Esophagus (tissue), 2 donors: ENCODE results near the gene HDAC5. TPM values are rescaled to one million over a fixed set of nuclear protein-coding genes. Genes with fewer than 3 reads are reported as not detected.
"Not testable (repeated sequence)": the region's sequence is repeated elsewhere in the genome, so short reads cannot be mapped to it uniquely, and the experiment has no call there.

Experiments
- H3K27ac ChIP-seq, 2 donors: one replicate each; pipeline ENCODE4 v1.5.1; 2013; ENCODE audit warnings: low read depth in 2 of 2, mild to moderate bottlenecking in 2 of 2, inconsistent platforms in 1 of 2, low read length in 1 of 2, moderate library complexity in 1 of 2
- H3K27me3 ChIP-seq, 2 donors: one replicate each; pipeline ENCODE4 v1.6.1; 2013; ENCODE audit warnings: low read length in 2 of 2, control low read depth in 1 of 2, mild to moderate bottlenecking in 1 of 2; ENCODE audit not compliant: insufficient read depth in 2 of 2, control insufficient read depth in 1 of 2
- H3K36me3 ChIP-seq, 2 donors: one replicate each; pipeline ENCODE4 v1.6.1; 2013; ENCODE audit warnings: low read length in 1 of 2; ENCODE audit not compliant: control insufficient read depth in 2 of 2, insufficient read depth in 2 of 2
- H3K4me1 ChIP-seq, 2 donors: one replicate each; pipeline ENCODE4 v1.6.1; 2013; ENCODE audit warnings: low read length in 1 of 2; ENCODE audit not compliant: control insufficient read depth in 2 of 2, insufficient read depth in 2 of 2
- H3K4me3 ChIP-seq, 2 donors: one replicate each; pipeline ENCODE4 v1.5.1; 2013; ENCODE audit warnings: low read length in 2 of 2, mild to moderate bottlenecking in 2 of 2, low read depth in 1 of 2, moderate library complexity in 1 of 2
- H3K9me3 ChIP-seq, 2 donors: one replicate each; pipeline ENCODE4 v1.6.1; 2013; ENCODE audit warnings: mild to moderate bottlenecking in 2 of 2, low read depth in 1 of 2, low read length in 1 of 2, moderate library complexity in 1 of 2; ENCODE audit not compliant: control insufficient read depth in 2 of 2, insufficient read depth in 1 of 2
- WGBS, 2 donors: extraction: QIAGEN DNeasy Blood & Tissue Kit; methylation state at CpG; one replicate each; pipeline ENCODE4 v1.1.7; 2013; 5-methylcytosine and 5-hydroxymethylcytosine counted together
- polyA plus RNA-seq, 2 donors: library from polyadenylated mRNA; stranded (reverse); fragments of 200-250 nt; gene quantifications; one replicate each; pipeline ENCODE4 v1.2.3, GENCODE V29; 2013
- donor health status: healthy with polysubstance abuse.
- donor health status: Bipolar disorder and iron deficiency.

HDAC5 gene
- polyA plus RNA-seq, 2 donors = 45.7 to 54.7 TPM

DNA sequence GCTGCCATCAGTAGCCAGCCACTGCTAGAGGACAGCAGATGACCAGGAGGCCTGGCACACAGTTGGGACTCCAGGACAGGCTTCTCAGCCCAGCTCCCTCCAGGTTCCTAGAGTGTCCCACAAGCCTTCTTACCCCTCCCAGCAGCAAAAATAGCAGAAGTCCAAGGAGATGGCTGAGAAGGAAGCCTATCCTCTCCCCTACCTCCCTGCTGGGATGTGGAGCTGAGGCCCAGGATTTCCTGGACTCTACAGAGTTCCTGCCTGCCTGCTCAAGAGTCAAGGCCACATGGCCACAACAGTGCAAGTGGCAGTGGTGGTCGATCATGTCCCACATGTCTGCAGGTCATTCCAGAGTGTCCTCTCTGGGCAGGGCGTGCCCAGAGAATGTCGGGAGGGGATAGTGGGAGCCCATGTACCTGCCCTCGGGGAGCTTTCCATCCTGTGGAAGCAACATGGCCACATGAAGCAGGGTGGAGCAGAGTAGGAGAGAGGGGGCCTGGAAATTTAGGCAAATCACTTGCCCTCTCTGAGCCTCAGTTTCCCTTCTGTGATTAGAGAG is 10.6 kb upstream of the HDAC5 start:
- no peaks in the 10 kb centered on the region for H3K27me3 ChIP-seq
- no peaks in the 10 kb centered on the region for H3K36me3 ChIP-seq
- no peak overlapping the region for H3K4me3 ChIP-seq
- peaks cover 0 to 4% of the 10 kb centered on the region in 2 donors for H3K4me1 ChIP-seq
- H3K27ac ChIP-seq = no peak overlapping the region
- 81 to 87% methylated on average over 4 of the region's 4 CpGs for WGBS, 2 donors
- no peaks in the 10 kb centered on the region for H3K9me3 ChIP-seq

DNA sequence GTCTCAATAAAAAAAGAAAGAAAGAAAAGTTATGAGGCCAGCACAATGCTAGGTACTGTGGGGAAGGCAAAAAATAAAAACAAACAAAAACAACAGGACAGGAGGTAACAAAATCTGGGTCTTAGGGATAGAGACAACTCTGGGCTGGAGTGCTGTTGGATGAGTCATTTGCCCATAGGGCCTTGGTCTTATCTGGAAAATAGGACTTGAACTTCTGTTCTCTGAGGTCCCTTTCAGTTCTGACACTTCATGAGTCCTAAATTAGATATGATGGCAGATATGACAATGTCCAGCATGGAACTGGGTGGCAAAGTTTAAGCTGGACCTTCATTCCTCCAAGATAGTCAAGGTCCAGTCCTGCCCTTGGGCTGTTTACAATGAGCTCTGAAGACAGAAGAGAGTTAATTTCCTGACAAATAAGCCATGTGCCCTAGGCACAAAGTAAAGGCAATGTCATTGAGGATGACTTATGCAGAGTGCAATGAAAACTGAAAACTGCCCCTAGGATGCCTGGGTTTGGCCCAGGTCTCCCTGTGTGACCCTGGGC is 8.9 kb upstream of the HDAC5 start:
- Histone ChIP-seq H3K9me3 (no peaks in the 10 kb centered on the region), H3K27me3 (no peaks in the 10 kb centered on the region), H3K4me1 (no peaks in the 10 kb centered on the region), H3K4me3 (no peak overlapping the region), H3K27ac (no peak overlapping the region), H3K36me3 (no peaks in the 10 kb centered on the region)

- H3K27me3 ChIP-seq, H3K4me1 ChIP-seq, H3K9me3 ChIP-seq, H3K27ac ChIP-seq, H3K36me3 ChIP-seq, H3K4me3 ChIP-seq: not testable (repeated sequence)
- WGBS, 2 donors = 91% methylated on average over 12 of the region's 12 CpGs
Observed at GRCh38 chr17:44131372-44131771, 7.9 kb upstream of the HDAC5 start.

DNA sequence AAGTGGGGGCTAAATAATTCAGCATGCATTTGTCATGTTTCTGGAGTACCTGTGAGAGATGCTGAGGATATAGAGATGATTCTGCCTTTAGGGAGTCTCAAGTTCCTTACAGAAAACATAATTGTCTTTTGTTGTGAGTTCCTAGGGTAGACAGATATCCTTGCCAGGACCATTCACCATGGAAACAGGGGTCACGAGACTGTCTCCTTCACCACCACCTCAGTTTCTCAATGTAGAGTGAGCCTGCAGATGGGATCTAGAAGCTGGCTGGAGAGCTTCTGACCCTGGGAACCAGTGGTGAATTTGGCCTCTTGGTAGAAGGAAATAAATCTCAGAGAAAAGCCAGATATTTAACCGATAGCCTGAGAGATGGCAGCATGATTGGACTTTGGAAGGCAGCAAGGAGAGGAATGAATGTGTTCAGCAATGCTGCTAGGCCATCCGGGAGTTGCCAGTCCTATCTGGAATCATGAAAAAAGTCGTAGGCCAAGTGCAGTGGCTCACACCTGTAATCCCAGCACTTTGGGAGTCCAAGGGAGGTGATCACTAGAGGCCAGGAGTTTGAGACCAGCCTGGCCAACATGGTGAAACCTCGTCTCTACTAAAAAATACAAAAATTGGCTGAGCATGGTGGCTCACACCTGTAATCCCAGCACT is 7.4 kb upstream of the HDAC5 start:
- Histone ChIP-seq H3K4me1 (no peaks in the 10 kb centered on the region), H3K4me3 (no peak overlapping the region), H3K9me3 (no peaks in the 10 kb centered on the region), H3K27ac (no peak overlapping the region), H3K36me3 (no peaks in the 10 kb centered on the region), H3K27me3 (no peaks in the 10 kb centered on the region)
- WGBS, 2 donors = 87 to 88% methylated on average over 5 of the region's 5 CpGs

DNA sequence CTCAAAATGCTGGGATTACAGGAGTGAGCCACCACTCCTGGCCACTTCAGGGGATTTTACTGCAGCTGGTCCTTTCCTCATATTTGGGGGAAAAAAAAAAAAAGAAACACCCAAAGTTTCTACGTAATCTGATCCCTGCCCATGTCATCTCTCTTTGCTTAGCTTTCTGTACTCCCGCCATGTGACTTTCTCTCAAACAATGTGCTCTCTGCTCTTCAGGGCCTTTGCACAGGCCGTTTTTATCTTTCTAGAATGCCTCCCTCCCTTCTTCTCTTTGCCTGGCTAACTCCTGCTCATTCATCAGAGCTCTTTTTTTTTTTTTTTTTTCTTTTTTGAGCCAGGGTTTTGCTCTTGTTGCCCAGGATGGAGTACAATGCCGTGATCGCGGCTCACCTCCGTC is 4.9 kb upstream of the HDAC5 start:
- no peaks in the 10 kb centered on the region for H3K27me3 ChIP-seq
- H3K36me3 ChIP-seq = no peaks in the 10 kb centered on the region
- H3K9me3 ChIP-seq = no peaks in the 10 kb centered on the region
- no peak overlapping the region for H3K4me3 ChIP-seq
- H3K27ac ChIP-seq = no peak overlapping the region
- 91 to 92% methylated on average over 7 of the region's 7 CpGs for WGBS, 2 donors
- H3K4me1 ChIP-seq = no peaks in the 10 kb centered on the region

GRCh38 chr17:44124118-44124438 is 637 bp upstream of the HDAC5 start:
- Histone ChIP-seq H3K27me3 (no peaks in the 10 kb centered on the region), H3K4me1 (peaks cover 5 to 12% of the 10 kb centered on the region in 2 donors), H3K27ac (peak overlapping the region; percentile 73 to 98), H3K9me3 (no peaks in the 10 kb centered on the region), H3K36me3 (no peaks in the 10 kb centered on the region), H3K4me3 (peak overlapping the region; percentile 45 to 72)
- 2 to 4% methylated on average over 8 of the region's 8 CpGs for WGBS, 2 donors

GRCh38 chr17:44122816-44123355 is 555 bp downstream of the HDAC5 start:
- Histone ChIP-seq H3K4me1 (peaks cover 5 to 21% of the 10 kb centered on the region in 2 donors), H3K27ac (peak overlapping the region; percentile 77 to 96), H3K4me3 (peak overlapping the region; percentile 72 to 87), H3K9me3 (no peaks in the 10 kb centered on the region), H3K27me3 (no peaks in the 10 kb centered on the region), H3K36me3 (no peaks in the 10 kb centered on the region)
- WGBS, 2 donors = 1% methylated on average over 25 to 32 of the region's 32 CpGs

GRCh38 chr17:44121997-44122815 is 1.2 kb downstream of the HDAC5 start:
- Histone ChIP-seq H3K9me3 (no peaks in the 10 kb centered on the region), H3K4me3 (peak overlapping the region; percentile 72 to 87), H3K27ac (peak overlapping the region in 1 of 2 donors; percentile 96), H3K36me3 (peaks cover under 1 to 2% of the 10 kb centered on the region in 2 donors), H3K4me1 (peaks cover 5 to 21% of the 10 kb centered on the region in 2 donors), H3K27me3 (no peaks in the 10 kb centered on the region)
- WGBS, 2 donors = 26 to 32% methylated on average over 1 of the region's 1 CpG

- no peak overlapping the region for H3K27ac ChIP-seq
Observed at GRCh38 chr17:44120851-44121605, 2.4 kb downstream of the HDAC5 start.

More at GRCh38 chr17:44120851-44121605, 2.4 kb downstream of the HDAC5 start:
- WGBS, 2 donors = 53% methylated on average over 9 of the region's 9 CpGs
- H3K36me3 ChIP-seq = peaks cover 2 to 5% of the 10 kb centered on the region in 2 donors
- no peaks in the 10 kb centered on the region for H3K9me3 ChIP-seq
- H3K4me3 ChIP-seq = no peak overlapping the region
- peaks cover 5 to 21% of the 10 kb centered on the region in 2 donors for H3K4me1 ChIP-seq
- H3K27me3 ChIP-seq = no peaks in the 10 kb centered on the region
